BLaER1 treated with 17β-estradiol and CSF1 and Interleukin-3, amounts not matched to agents 10 nM and 100 nM (cell line): ENCODE data around the gene ANXA6.
"Not testable (repeated sequence)": the region's sequence is repeated elsewhere in the genome, so short reads cannot be mapped to it uniquely, and the experiment has no call there.

Experiments
- H3K27ac ChIP-seq, 11 experiments: shearing (Covaris generic); formaldehyde crosslinking; 2 replicates each; pipeline ENCODE4 v1.8.1; 2022
- H3K27me3 ChIP-seq, 11 experiments: shearing (Covaris generic); formaldehyde crosslinking; 2 replicates each; pipeline ENCODE4 v1.8.1; 2022
- H3K36me3 ChIP-seq, 11 experiments: shearing (Covaris generic); formaldehyde crosslinking; 2 replicates each; pipeline ENCODE4 v1.8.1; 2022
- H3K4me1 ChIP-seq, 10 experiments: shearing (Covaris generic); formaldehyde crosslinking; 2 replicates each; pipeline ENCODE4 v1.8.1; 2022
- H3K4me2 ChIP-seq, 11 experiments: shearing (Covaris generic); formaldehyde crosslinking; 2 replicates each; pipeline ENCODE4 v1.8.1; 2022
- H3K4me3 ChIP-seq, 10 experiments: shearing (Covaris generic); formaldehyde crosslinking; 2 replicates each; pipeline ENCODE4 v1.8.1; 2022
- H3K9ac ChIP-seq, 11 experiments: shearing (Covaris generic); formaldehyde crosslinking; 2 replicates each; pipeline ENCODE4 v1.8.1; 2022
- H3K9me3 ChIP-seq, 11 experiments: shearing (Covaris generic); formaldehyde crosslinking; replicated peaks in 1 of 11; 2 replicates each; pipeline ENCODE4 v1.8.1; 2022
- H4K20me1 ChIP-seq, 11 experiments: shearing (Covaris generic); formaldehyde crosslinking; 2 replicates each; pipeline ENCODE4 v1.8.1; 2022
- Cebpa-rat ChIP-seq, 11 experiments: shearing (Covaris generic); IDR thresholded peaks; 2 replicates each; pipeline ENCODE4 v1.8.1; 2022

ANXA6 gene

DNA sequence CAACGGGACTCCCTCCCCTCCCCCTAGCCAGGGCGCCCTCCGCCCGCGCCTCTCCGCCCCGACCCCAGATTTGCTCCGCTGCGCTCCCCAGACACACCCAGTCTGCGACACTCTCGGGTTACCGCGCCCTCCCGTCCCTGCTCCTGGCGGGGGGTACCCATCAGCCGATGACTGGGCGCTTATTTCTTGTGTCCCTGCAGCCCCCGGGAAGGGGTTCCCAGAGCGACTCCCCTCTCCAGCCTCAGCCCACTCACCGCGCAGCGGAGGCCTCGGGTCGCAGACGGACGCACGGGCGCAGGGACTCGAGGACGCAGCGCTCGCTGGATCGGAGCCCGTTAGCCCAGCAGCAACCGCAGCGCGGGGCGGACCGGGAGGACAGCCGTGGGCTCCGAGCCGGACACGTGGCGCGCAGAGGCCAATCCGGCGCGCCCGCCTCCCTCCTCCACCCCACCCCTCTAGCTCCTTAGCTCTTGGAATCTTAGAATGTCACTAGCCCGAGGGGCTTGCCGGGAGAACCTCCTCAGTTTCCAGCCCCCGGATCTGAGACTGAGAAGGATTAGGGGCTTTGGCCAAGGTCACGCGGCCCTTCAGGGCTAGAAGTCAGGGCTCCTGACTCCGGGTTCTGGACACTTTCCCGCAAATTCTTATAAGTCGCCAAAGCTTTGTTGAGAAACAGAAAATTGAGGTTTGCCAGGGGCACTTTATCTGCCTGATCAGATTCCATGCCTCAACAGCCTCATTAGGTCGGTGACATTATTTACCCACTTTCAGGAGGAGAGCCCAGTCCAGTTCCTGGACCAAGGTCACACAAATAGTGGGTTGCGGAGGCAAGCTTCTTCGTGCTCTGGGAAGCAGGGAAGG lies at the start of gene ANXA6:
ANXA6 (minus strand) TSS at position 354 of the 861 bp plus-strand sequence. CDS start 9,878 bp downstream, outside the sequence.
- Histone ChIP-seq H3K9me3 (no peaks in the 10 kb centered on the region), H3K27ac (peak within 1 kb of the TSS; percentile 68 to 86 (median 77)), H3K36me3 (peaks cover 0 to 19% (median 5%) of the 10 kb centered on the region in 11 experiments; a peak in 10 of 22 replicates), H3K9ac (peak within 1 kb of the TSS; percentile 73 to 91 (median 84)), H3K4me2 (peak within 1 kb of the TSS; percentile 89 to 99 (median 97)), H3K4me1 (peaks cover 46 to 60% (median 57%) of the 10 kb centered on the region in 10 experiments), H3K4me3 (peak within 1 kb of the TSS; percentile 68 to 97 (median 81)), H3K27me3 (no peaks in the 10 kb centered on the region), H4K20me1 (peaks cover 0 to 17% (median 0%) of the 10 kb centered on the region in 11 experiments; a peak in 6 of 22 replicates)
- TF ChIP-seq Cebpa-rat (IDR thresholded peaks at IDR 0.05): no peak

DNA sequence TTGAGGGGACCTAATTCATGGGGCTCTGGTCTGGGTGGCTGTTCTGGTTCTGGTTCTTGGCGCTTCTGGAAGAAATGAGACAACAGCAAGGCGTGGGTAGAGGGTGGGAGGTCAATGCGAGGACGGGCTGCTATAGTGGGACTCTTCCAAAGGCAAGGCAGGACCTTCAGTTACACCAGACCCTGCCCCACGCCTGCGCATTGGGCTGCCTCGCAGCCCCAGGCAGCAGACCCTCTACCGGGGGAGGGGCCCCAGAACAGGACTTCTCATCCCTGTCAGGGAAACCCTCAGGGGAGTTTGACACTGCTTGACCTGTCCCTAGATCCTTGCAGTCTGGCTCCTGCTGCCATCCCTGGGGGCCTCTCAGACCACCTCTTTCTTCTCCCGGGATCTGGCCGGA lies 47.8 kb upstream of the ANXA6 start:
- Histone ChIP-seq H3K4me2 (peak overlapping the region in 1 of 11 experiments; percentile 17; a peak in 1 of 22 replicates), H3K36me3 (peaks cover 44 to 76% (median 53%) of the 10 kb centered on the region in 11 experiments), H3K27me3 (no peaks in the 10 kb centered on the region), H4K20me1 (peaks cover 0 to 32% (median 16%) of the 10 kb centered on the region in 11 experiments; a peak in 13 of 22 replicates), H3K4me1 (peaks cover 33 to 65% (median 57%) of the 10 kb centered on the region in 10 experiments), H3K9me3 (no peaks in the 10 kb centered on the region), H3K27ac (peak overlapping the region in 4 of 11 experiments; percentile 4 to 29 (median 14); a peak in 2 of 22 replicates), H3K9ac (no peak overlapping the region), H3K4me3 (no peak overlapping the region)
- TF ChIP-seq Cebpa-rat (IDR thresholded peaks at IDR 0.05): no peak

DNA sequence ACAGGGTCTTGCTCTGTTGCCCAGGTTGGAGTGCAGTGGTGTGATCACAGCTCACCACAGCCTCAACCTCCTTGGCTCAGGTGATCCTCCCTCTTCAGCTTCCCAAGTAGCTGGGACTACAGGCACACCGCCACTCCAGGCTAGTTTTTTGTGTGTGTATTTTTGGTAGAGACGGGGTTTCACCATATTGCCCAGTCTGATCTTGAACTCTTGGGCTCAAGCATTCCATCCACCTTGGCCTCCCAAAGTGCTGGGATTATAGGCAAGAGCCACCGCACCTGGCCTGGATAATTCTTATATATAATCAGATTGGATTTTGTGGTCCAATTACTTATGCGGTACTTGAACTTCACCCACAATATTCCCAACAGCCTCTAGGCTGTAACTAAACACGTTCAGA lies 46.5 kb upstream of the ANXA6 start:
- no peak overlapping the region for H3K4me3 ChIP-seq
- H3K9me3 ChIP-seq: no peaks in the 10 kb centered on the region
- H3K27ac ChIP-seq: no peak overlapping the region
- H4K20me1 ChIP-seq: peaks cover 0 to 32% (median 13%) of the 10 kb centered on the region in 11 experiments; a peak in 13 of 22 replicates
- H3K9ac ChIP-seq: no peak overlapping the region
- H3K36me3 ChIP-seq: peaks cover 58 to 79% (median 67%) of the 10 kb centered on the region in 11 experiments
- no peaks in the 10 kb centered on the region for H3K27me3 ChIP-seq
- TF ChIP-seq Cebpa-rat (IDR thresholded peaks at IDR 0.05): no peak
- H3K4me2 ChIP-seq: no peak overlapping the region
- H3K4me1 ChIP-seq: peaks cover 25 to 51% (median 44%) of the 10 kb centered on the region in 10 experiments

DNA sequence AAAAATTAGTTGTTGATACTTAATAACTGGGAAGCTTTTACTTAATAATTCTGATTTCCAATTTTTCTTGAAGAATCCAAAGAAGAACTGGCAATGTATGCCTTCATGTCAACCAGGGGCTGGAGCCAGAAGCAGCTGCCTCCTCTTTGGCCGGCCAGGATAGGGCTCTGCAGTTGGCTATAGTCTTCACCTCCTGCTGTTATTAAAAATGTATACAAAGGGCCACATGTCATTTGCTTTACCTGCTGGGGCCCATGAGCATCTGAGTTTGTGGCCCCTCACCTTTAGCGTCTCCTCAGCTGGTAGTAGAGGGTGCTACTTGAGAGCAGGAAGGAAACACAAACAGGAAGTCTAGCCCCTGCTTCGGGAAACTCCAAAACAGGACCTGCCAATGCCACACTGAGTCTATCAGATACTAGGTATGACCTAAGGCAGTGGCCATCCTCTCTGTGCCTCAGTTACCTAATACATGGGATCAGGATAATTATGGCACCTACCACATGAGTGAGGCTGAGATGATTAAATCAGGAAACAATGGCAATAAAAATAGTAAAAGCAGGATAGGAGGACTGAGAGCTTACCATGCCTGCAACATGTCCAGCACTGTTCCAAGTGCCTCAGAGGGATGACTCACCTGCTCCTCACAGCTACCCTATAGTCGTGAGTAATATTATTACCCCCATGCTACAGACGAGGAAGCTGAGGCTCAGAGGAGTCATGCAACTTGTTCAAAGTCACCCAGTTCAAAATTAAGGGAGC lies 45.0 kb upstream of the ANXA6 start:
- Histone ChIP-seq H3K9ac (no peak overlapping the region), H3K4me1 (peaks cover 10 to 36% (median 29%) of the 10 kb centered on the region in 10 experiments), H3K4me3 (no peak overlapping the region; a peak in 1 of 20 replicates), H3K36me3 (peaks cover 73 to 85% (median 80%) of the 10 kb centered on the region in 11 experiments), H3K9me3 (no peaks in the 10 kb centered on the region), H3K4me2 (peak overlapping the region; percentile 20 to 71 (median 43); a peak in 20 of 22 replicates), H3K27me3 (no peaks in the 10 kb centered on the region), H3K27ac (peak overlapping the region in 1 of 11 experiments; percentile 4; a peak in 1 of 22 replicates), H4K20me1 (peaks cover 0 to 32% (median 14%) of the 10 kb centered on the region in 11 experiments; a peak in 13 of 22 replicates)
- no peak for TF ChIP-seq Cebpa-rat (IDR thresholded peaks at IDR 0.05)

DNA sequence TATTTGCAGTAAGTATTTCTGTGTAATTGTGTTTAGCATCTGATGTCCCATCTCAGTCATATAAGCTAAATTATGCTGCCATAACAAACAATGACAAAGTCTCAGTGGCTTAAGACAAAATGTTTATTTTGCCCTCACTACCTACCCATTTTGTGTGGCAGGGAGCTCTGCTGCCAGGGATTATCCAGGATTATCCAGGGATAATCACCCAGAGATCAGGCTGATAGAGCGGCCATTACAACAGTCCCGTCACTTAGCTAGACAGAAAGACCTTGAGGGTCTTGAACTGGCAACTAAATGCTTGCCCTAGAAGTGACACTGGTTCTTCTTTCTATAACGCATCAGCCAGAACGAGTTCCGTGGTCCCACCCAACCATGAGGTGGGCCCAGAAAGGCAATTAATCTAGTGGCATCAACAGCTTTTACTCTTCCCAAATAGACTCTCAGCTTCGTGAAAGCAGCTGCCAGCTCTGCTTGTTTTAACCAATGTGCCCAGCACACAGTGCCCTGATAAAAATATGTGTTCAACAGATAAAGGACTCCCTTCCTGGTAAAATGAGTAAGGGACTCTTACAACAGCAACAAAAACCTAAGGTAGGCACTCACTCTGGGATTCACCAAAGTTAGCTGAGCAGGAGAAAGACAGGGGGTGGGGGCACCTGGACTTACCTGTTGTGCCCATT lies 43.5 kb upstream of the ANXA6 start:
- Histone ChIP-seq H3K27me3 (no peaks in the 10 kb centered on the region), H3K4me3 (no peak overlapping the region), H3K4me2 (no peak overlapping the region), H4K20me1 (peaks cover 0 to 29% (median 10%) of the 10 kb centered on the region in 11 experiments; a peak in 12 of 22 replicates), H3K4me1 (peaks cover 21 to 38% (median 31%) of the 10 kb centered on the region in 10 experiments), H3K36me3 (peaks cover 86 to 94% (median 90%) of the 10 kb centered on the region in 11 experiments), H3K27ac (no peak overlapping the region), H3K9me3 (0 out of 22 replicates have a peak, but pooled peaks cover 0 to 8% (median 0%) of the 10 kb centered on the region in 11 experiments), H3K9ac (no peak overlapping the region)
- no peak for TF ChIP-seq Cebpa-rat (IDR thresholded peaks at IDR 0.05)

DNA sequence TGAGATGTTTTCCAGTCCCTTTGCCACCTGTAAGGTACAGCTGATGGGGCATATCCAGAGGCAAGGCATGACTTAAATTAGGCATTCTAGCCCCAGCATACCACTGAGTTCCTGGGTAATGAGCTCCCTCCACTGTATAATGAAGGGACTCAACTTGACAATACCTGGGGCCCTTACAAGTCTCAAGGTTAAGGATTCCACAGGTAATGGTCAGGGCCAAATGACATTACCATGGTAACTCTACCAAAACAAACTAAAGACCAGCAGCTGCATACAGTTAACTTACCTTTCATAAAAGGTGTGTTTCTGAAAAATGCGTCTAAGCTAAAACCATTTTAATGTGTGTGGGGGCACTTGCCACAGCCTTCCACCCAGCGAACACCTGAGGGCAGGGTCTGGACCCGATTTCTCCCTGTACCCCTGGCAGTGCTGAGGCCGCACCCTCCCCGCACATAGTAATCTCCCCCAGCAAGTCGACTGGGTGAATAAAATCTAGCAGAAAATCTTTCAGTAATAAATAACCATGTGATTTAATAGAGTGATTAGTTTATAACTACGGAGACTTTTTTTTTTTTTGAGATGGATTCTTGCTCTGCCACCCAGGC lies 42.1 kb upstream of the ANXA6 start:
- Histone ChIP-seq H3K9me3 (peaks cover 0 to 21% (median 0%) of the 10 kb centered on the region in 11 experiments; a peak in 7 of 22 replicates), H3K27me3 (no peaks in the 10 kb centered on the region), H3K4me1 (peaks cover 30 to 42% (median 37%) of the 10 kb centered on the region in 10 experiments), H3K27ac (no peak overlapping the region), H4K20me1 (peaks cover 0 to 20% (median 0%) of the 10 kb centered on the region in 11 experiments; a peak in 5 of 22 replicates), H3K9ac (no peak overlapping the region), H3K4me3 (no peak overlapping the region), H3K36me3 (peaks cover 84 to 96% (median 92%) of the 10 kb centered on the region in 11 experiments), H3K4me2 (no peak overlapping the region)
- no peak for TF ChIP-seq Cebpa-rat (IDR thresholded peaks at IDR 0.05)

DNA sequence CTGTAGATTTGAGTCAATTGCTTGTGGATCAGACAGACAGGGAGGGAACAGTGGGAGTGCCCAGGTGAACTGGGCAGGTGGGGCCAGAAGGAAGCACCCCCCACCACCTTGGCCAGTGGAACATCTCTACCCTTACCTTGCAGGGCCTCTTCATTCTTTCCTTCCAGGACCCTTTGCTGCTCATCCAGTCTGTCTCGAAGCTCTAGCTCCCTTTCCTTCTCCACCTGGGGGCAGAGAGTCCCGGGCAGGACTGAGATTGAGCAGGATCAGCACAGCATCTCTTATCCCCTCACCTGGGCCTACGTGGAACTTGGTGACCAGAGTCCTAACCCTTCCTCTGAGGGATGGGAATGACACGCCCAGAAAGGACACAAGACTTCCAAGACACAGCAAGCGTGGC lies 41.3 kb upstream of the ANXA6 start:
- peaks cover 30 to 43% (median 37%) of the 10 kb centered on the region in 10 experiments for H3K4me1 ChIP-seq
- H3K4me3 ChIP-seq: no peak overlapping the region
- no peaks in the 10 kb centered on the region for H3K27me3 ChIP-seq
- no peak overlapping the region for H3K9ac ChIP-seq
- peaks cover 0 to 20% (median 0%) of the 10 kb centered on the region in 11 experiments; a peak in 5 of 22 replicates for H4K20me1 ChIP-seq
- H3K36me3 ChIP-seq: peaks cover 84 to 96% (median 94%) of the 10 kb centered on the region in 11 experiments
- no peak for TF ChIP-seq Cebpa-rat (IDR thresholded peaks at IDR 0.05)
- peak overlapping the region in 1 of 11 experiments; percentile 8; a peak in 2 of 22 replicates for H3K27ac ChIP-seq
- no peak overlapping the region for H3K4me2 ChIP-seq
- peaks cover 0 to 30% (median 8%) of the 10 kb centered on the region in 11 experiments; a peak in 11 of 22 replicates for H3K9me3 ChIP-seq

DNA sequence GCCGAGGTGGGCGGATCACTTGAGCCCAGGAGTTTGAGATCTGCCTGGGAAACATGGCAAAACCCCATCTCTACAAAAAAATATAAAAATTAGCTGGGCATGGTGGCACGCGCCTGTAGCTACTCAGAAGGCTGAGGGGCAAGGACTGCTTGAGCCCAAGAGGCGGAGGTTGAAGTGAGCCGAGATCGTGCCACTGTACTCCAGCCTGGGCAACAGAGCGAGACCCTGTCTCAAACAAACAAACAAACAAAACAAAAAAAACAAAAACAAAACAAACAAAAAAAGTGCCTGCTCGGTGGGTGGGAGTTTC lies 39.7 kb upstream of the ANXA6 start:
- not testable (repeated sequence) for H3K27me3 ChIP-seq, H3K9ac ChIP-seq, H3K4me3 ChIP-seq
- Histone ChIP-seq H3K4me1 (peaks cover 21 to 32% (median 27%) of the 10 kb centered on the region in 10 experiments), H3K4me2 (peak overlapping the region; percentile 28 to 53 (median 39); a peak in 15 of 22 replicates), H3K27ac (peak overlapping the region in 7 of 11 experiments; percentile 9 to 73 (median 54); a peak in 8 of 22 replicates), H4K20me1 (peaks cover 0 to 11% (median 0%) of the 10 kb centered on the region in 11 experiments; a peak in 2 of 22 replicates), H3K9me3 (peaks cover 12 to 46% (median 24%) of the 10 kb centered on the region in 11 experiments), H3K36me3 (peaks cover 88 to 100% (median 99%) of the 10 kb centered on the region in 11 experiments)
